Measurements from ENCODE around the gene NTN1.

NTN1 gene

GRCh38 chr17:9221147-9221921 lies 200.0 kb downstream of the NTN1 start:
- DNase-seq = no peak

- DNase-seq = no peak
Measured at GRCh38 chr17:9221922-9222180, 200.5 kb downstream of the NTN1 start.

- no peak for DNase-seq
Measured at GRCh38 chr17:9223531-9223930, 202.2 kb downstream of the NTN1 start.

- DNase-seq = no peak
Measured at GRCh38 chr17:9224485-9224884, 203.2 kb downstream of the NTN1 start.

- no peak for DNase-seq
Measured at GRCh38 chr17:9225305-9226101, 204.2 kb downstream of the NTN1 start.

- no peak for DNase-seq
Measured at GRCh38 chr17:9226130-9226793, 205.0 kb downstream of the NTN1 start.

GRCh38 chr17:9226794-9227135 lies 205.5 kb downstream of the NTN1 start:
- no peak for DNase-seq

GRCh38 chr17:9227819-9228407 lies 206.6 kb downstream of the NTN1 start:
- no peak for DNase-seq

- DNase-seq = peak; percentile 11
Measured at GRCh38 chr17:9228408-9229159, 207.3 kb downstream of the NTN1 start.

GRCh38 chr17:9229160-9229825 lies 208.0 kb downstream of the NTN1 start:
- no peak for DNase-seq

- no peak for DNase-seq
Measured at GRCh38 chr17:9229826-9230201, 208.5 kb downstream of the NTN1 start.

- no peak for DNase-seq
Measured at GRCh38 chr17:9230346-9230745, 209.0 kb downstream of the NTN1 start.

- no peak for DNase-seq
Measured at GRCh38 chr17:9230861-9231260, 209.6 kb downstream of the NTN1 start.

GRCh38 chr17:9231449-9232154 lies 210.3 kb downstream of the NTN1 start:
- DNase-seq = no peak

- no peak for DNase-seq
Measured at GRCh38 chr17:9232155-9232475, 210.8 kb downstream of the NTN1 start.

- no peak for DNase-seq
Measured at GRCh38 chr17:9232591-9233270, 211.4 kb downstream of the NTN1 start.

- no peak for DNase-seq
Measured at GRCh38 chr17:9233271-9233599, 211.9 kb downstream of the NTN1 start.

- no peak for DNase-seq
Measured at GRCh38 chr17:9233761-9234160, 212.5 kb downstream of the NTN1 start.

GRCh38 chr17:9234389-9234945 lies 213.2 kb downstream of the NTN1 start:
- no peak for DNase-seq

GRCh38 chr17:9235346-9235745 lies 214.0 kb downstream of the NTN1 start:
- DNase-seq = no peak
